ENCODE measurements around the gene EIF2D. TPM values are rescaled to one million over a fixed set of nuclear protein-coding genes. Genes with fewer than 3 reads are reported as not detected.
"Not testable (repeated sequence)": the region's sequence is repeated elsewhere in the genome, so short reads cannot be mapped to it uniquely, and the experiment has no call there.

Gene EIF2D
- total RNA-seq, 1 donor from 2014 or later: 12.5 TPM

GRCh38 chr1:206635080-206635977, 23.1 kb upstream of the EIF2D start, which contains the start of gene DYRK3:
Gene DYRK3 (plus strand): TSS chr1:206635536. CDS start chr1:206635704, 168 bp downstream.
- DNase-seq: peak; percentile 93

DNA sequence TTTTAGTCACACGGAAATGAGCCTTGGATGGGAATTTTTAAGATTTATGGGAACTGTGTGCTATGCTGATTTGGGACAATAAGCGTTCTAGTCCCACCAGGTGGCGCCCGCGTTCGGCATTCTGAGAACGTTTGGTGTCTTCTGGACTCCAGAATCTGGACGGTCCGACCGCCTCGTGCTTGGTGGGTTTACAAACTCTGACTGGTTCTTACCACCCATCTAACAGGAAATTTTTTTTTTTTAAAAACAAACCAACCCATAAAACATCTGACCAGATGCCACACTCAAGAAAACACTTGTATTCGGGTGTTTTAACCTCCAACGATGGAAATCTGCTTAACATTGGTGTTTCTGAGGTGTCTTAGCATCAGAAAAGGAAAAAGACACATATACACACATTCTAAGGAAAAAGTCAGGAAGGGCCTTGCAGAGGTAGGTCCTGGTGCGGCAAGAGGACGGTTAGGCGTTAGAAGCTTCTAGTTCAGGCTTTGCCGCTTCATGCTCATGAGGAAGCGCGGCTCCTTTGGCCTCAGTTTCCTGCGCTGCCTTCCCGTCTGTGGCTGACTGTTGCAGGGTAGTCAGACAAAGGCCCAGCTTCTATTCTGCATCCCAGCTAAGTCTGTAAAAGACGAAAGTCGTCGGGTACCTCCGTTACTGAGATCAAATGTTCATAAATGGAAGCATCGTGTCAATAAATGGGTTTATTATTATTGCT, 22.3 kb upstream of the EIF2D start:
- peak; percentile 66 for DNase-seq

DNA sequence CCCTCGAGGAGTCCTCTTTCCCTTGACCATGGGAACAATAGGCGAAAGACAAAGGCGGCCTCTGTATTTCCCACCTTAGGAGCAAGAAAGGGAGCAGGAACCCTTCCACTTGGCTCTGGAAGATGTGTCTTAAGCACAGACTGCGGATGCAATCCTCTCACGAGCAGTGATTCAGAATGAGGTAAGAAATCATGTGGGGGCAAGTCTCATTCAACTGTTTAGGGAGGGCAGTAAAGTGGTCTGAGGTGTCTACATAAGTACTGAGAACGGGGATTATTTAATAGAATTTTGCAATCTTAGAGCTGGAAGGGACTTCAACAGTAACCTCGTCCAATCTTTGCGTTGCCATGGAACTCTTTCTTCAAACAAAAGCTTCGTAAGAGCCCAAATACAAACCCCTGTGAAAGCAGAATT, 21.4 kb upstream of the EIF2D start:
- no peak for DNase-seq

DNA sequence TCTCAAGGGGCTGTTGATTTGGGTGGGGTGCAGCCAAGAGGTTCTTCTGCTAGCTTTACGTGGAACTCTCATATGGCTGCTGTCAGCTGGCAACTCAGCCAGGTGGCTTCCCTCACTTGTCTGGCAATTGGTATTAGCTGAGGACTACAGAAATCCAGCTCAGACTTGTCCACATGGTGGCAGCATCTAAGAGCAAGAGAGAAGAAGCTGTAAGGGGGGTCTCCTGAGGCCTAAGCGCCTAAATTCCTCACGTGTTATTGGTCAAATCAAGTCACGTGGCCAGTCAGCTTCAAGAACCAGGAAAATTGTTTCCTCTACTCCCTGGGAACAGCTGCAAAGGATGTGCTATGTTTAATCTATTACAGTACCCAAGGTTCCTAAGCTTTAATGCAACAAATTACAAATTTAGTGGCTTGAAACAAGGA, 18.8 kb upstream of the EIF2D start:
- DNase-seq: no peak

- no peak for DNase-seq
Measured at GRCh38 chr1:206628916-206629315, 16.7 kb upstream of the EIF2D start.

GRCh38 chr1:206626396-206626795, 14.1 kb upstream of the EIF2D start:
- DNase-seq: not testable (repeated sequence)

GRCh38 chr1:206609229-206609991, 2.9 kb downstream of the EIF2D start:
- no peak for DNase-seq

DNA sequence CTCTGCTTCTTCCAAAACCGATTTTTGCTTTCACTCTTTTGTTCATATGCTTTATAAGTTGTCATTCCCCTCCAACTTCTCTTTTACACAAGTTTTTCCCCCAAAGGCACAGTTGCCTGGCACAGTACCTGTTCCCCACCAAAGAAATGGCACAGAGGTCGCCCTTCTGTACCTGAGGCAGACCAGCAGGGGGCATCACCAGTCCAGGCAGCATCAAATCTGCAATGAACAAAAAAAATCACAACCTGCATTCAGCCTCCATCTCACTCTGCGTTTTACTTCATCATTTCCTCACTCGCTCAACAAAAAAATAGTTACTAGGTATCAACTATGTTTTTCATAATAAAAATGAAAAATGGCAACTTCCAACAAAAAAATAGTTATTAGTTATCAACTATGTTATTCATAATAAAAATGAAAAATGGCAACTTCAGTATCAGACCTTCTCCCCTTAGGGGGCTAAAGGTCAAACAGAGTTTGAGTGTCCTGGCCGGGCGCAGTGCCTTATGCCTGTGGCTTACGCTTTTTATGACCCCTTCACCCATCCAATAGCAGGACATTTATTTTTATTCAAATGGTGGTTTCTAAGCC, 4.1 kb downstream of the EIF2D start:
- DNase-seq: no peak

DNA sequence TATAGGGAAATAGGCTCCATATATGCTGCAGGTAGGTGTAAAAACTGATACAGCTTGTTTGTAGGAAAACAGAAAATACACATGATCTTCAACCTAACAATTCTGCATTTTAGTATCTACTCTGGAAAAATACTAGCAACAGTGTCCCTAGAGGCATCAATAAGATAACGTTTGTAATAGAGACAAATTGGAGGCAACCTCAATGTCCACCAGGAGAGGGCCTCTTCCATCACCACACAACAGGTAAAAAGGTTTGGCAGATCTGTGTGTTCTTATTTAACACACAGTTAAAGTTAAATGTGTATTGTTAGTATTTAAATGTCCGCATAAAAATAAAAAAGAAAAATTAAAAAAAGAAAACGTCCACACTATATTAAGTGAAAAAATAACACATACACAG, 5.4 kb downstream of the EIF2D start:
- DNase-seq: no peak

DNA sequence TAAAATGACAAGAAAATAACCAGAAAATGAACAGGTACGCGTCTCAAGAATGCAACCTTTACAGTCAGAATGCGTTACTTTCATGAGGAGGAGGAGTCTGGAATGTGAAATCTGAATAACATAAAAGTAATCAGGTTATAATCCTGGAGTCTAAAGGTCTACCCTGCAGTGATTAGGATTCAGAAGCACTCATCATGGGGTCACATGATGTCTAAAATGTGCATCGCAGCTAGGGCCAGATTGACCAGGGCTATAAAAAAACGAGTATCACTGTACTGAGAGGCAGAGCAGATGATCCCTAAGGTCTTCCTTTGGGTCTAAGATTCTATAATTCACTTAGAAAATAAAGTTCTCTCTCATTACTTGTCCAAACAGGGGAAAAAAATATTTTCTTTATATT, 7.4 kb downstream of the EIF2D start:
- DNase-seq: no peak

DNA sequence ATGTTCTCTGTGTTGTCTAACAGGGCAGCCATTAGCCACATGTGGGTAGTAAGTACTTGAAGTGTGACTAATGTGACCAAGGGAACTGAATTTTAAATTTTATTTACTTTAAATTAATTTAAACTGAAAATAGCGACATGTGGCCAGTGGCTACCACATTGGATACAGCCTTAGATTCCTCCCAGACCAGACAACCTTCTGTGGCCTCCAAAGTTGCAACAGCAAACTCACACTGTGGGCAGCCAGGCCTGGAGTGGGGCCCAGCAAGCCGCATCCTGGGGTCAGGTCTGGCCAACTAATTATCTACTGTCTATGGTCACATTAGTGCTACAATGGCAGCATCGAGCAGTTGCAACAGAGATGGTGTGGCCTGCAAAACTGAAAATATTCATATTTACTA, 11.7 kb downstream of the EIF2D start:
- DNase-seq: no peak

DNA sequence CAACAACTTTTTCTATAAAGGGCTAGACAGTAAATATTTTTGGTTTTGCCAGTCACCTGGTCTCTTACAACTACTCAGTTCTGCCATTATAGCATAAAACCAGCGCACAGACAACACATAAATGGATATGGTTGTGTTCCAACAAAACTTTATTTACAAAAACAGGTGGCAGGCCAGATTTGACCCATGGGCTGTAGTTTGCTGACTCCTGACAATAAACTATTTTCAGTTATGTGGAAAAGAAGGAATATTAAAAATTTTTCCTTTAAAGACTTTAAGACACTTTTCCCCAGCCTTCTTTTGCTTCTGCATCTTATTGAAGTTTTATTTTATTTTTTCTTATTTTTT, 16.0 kb downstream of the EIF2D start:
- DNase-seq: no peak

- no peak for DNase-seq
Measured at GRCh38 chr1:206595581-206596318, 16.5 kb downstream of the EIF2D start.

DNA sequence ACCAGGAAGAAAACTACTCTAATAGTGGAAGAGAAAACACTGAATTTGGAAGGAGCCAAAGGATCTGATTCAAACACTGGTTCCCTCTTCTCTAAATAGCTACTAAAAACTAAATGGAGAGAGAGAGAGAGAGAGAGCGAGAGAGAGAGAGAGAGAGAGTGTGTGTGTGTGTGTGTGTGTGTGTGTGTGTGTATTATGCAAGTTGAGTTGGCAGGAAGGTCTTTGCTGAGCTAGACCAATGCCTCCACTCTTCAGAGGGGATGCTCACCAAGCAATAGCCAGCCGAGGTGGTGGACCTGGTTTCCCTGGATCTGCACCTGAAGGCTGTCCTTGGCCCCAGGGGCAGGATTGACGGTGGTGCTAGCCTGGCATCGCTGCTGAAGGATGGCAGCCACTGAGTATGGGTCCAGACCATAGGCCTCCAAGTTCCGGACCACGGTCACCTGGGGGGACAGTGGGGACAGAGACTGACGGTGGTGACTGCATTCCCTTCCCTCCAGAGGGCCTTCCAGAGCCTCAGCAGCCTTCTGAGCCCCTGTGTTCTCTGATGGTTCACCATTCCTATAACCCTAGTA, 18.8 kb downstream of the EIF2D start:
- no peak for DNase-seq

DNA sequence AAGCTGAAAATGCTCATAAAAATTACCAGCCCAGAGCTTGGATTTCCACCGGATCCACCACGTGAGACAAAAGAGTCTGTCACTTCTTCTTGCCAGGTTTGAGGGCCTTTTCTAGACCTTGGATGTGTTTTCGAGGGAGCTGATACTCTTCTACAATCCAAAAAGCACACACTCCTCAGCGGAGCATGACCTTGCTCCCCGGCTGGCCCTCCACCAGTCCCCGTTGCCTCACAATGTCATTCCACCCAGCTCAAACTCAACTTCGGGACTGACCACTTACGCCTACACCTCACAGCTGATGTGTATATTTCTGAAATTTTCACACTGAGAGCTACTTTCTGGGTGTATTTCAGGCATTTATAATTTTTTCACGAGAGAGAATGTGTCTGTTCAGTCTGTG, 20.6 kb downstream of the EIF2D start:
- DNase-seq: no peak

DNA sequence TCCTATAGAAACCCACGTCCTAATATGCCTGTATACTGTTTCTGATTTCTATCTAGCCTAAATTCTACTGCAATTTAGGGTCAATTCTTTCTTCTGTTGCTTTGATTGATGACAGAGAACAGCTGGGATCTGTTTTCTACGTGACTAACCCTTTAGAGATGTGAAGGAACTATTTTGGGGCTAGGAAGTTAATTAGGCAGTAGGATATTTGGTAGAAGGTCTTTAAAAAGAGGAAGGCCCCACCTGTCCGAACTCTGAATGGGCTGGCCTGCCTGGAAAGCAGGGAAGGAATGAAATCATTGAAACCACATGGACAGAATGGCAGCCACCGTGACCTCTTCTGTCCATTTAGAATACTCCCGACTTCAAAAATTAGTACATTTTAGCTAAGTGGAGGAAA, 21.0 kb downstream of the EIF2D start:
- DNase-seq: no peak

DNA sequence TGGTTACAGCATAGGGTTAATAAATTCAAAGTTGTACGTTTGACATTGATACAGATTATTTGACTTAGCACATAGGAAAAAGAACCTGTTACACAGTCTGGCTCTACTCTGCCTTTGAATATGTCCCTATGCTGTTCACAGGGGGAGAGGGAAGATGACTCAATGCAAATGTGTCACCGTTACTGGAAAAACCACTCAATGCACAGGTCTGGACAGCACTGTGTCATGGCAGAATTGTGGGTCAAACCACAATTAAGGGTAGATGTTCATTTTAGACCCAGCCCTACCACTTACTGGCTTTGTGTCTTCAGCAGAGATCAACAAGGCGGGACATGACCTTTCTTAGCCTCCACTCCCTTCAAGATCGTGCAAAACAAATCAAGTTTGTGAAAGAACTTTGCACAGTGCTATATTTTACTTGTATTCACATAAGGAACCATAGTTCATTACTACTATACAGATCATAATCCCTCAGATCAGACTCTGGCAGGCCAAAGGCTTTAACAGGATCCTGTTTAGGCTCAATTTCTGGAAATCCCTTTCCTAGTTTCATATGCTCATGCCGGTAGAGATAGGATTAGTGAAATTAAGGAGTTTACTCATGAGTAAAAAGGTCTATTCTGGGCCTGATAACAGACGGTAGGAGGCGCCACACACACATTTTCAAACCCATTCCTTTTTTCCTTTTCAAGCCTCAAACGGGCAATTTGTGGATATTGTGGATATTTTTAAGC, 22.1 kb downstream of the EIF2D start:
- DNase-seq: no peak

GRCh38 chr1:206589206-206589605, 23.1 kb downstream of the EIF2D start:
- DNase-seq: no peak

DNA sequence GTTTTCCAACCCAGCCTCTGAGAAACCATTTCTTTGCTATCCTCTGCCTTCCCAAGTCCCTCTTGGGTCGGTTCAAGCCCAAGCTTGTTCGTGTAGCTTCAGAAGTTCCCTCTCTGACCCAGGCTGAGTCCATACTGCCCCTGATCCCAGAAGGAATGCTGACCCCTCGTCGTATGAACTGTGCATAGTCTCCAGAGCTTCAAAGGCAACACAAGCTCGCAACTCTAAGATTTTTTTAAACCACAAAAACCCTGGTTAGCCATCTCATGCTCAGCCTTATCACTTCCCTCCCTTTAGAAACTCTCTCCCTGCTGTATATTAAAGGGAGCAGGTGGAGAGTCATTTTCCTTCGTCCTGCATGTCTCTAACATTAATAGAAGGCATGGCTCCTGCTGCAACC, 23.8 kb downstream of the EIF2D start:
- DNase-seq: no peak

- DNase-seq: no peak
Measured at GRCh38 chr1:206587904-206588303, 24.4 kb downstream of the EIF2D start.
